Fibroblast of mammary gland (primary cell): ENCODE data around the gene BCL2.

Source experiments
- DNase-seq: peaks from one replicate; pipeline ENCODE4 v3.0.0-alpha.2; 2010; ENCODE audit warnings: low read depth
- H3K4me3 ChIP-seq: 2 replicates; pipeline ENCODE4 v1.5.1; 2011; ENCODE audit warnings: low read depth, mild to moderate bottlenecking, low read length, moderate library complexity; ENCODE audit not compliant: control insufficient read depth
- TF ChIP-seq, protein P1 (sequence below): conservative IDR thresholded peaks from 2 replicates; pipeline ENCODE4 v1.5.1; 2011; ENCODE audit warnings: low read depth, low read length, inconsistent platforms; ENCODE audit not compliant: control insufficient read depth, insufficient read depth

BCL2 gene

GRCh38 chr18:63119647-63120046 is 199.9 kb downstream of the BCL2 start:
- H3K4me3 ChIP-seq: no peak overlapping the region
- TF ChIP-seq, protein P1, sequence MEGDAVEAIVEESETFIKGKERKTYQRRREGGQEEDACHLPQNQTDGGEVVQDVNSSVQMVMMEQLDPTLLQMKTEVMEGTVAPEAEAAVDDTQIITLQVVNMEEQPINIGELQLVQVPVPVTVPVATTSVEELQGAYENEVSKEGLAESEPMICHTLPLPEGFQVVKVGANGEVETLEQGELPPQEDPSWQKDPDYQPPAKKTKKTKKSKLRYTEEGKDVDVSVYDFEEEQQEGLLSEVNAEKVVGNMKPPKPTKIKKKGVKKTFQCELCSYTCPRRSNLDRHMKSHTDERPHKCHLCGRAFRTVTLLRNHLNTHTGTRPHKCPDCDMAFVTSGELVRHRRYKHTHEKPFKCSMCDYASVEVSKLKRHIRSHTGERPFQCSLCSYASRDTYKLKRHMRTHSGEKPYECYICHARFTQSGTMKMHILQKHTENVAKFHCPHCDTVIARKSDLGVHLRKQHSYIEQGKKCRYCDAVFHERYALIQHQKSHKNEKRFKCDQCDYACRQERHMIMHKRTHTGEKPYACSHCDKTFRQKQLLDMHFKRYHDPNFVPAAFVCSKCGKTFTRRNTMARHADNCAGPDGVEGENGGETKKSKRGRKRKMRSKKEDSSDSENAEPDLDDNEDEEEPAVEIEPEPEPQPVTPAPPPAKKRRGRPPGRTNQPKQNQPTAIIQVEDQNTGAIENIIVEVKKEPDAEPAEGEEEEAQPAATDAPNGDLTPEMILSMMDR: peak; percentile 45
- DNase-seq: peak; percentile 40

DNA sequence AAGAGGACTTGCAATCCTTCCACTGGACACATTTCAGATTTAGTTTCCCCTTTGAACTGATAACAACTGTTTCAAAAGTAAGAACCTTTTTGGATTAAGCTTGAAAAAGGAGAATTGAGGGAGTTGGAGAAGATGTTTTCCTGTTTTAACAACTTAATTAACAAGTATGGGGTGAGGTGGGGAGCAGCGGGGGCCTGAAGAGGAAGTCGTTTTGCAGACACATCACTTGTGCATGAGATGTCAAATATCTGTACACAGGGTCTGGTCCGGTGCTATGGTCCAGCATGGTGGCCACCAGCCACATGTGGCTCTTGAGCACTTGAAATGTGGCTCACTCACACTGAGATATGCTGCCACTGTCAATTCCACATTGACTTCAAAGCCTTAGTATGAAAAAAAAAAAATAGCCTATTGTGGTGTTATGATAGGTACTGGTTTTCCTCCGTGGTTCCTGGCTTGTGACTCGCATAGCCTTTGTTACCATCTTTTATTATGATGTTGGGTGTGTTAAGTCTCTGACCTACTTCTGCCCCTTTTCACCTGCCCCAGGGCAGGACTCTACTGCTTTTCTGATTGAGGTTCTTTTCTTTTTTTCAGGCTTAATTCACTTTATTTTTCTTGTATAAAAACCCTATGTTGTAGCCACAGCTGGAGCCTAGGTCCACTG is 205.5 kb downstream of the BCL2 start:
- TF ChIP-seq, protein P1: no peak
- DNase-seq: no peak
- no peak overlapping the region for H3K4me3 ChIP-seq

- TF ChIP-seq, protein P1: no peak
- DNase-seq: no peak
- no peak overlapping the region for H3K4me3 ChIP-seq
Observed at GRCh38 chr18:63112706-63113105, 206.9 kb downstream of the BCL2 start.

DNA sequence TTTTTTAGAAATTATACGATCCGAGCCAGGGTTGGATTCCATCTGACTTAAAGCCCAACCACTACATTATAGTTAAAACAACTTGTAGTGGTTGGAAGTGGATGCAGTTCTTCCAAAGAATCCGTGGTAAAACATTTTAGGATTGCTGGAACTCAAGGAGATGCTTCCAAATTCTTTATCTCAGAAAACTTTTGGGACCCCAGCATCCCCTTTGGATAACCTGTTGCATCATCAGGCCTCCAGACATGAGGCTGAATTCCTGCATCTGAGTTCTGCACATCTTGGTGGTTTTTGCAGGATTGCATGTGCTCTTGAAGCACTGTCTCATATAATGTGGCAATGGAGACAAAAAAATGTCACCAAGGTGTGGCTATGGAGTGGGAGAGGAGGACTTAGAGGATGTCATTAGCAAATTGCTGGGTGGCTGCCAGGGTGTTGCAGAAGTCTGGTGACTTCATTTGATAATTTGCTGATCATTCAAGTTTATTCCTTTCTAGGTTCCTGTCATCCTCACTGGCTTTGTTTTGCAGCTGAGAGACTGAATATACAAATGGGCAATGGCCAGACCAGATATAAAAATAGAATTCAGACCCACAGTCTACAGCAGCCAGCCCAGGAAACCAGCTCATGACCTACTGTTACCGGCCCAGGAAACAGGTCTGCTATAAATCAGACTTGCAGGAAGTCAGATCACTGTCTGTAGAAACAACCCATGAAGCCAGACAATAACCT is 207.7 kb downstream of the BCL2 start:
- TF ChIP-seq, protein P1: no peak
- no peak overlapping the region for H3K4me3 ChIP-seq
- DNase-seq: no peak

GRCh38 chr18:63109802-63110201 is 209.8 kb downstream of the BCL2 start:
- no peak for DNase-seq
- TF ChIP-seq, protein P1: no peak
- no peak overlapping the region for H3K4me3 ChIP-seq

GRCh38 chr18:63109022-63109421 is 210.5 kb downstream of the BCL2 start:
- DNase-seq: no peak
- H3K4me3 ChIP-seq: no peak overlapping the region
- TF ChIP-seq, protein P1: no peak
